Adrenal gland (tissue), 5 donors: Measurements from ENCODE around the gene CEP41.

ENCODE experiments used
- POLR2A ChIP-seq, 2 donors: fragments of 450-650 bp; IDR thresholded peaks; one replicate each; pipeline ENCODE4 v1.6.1; 2017; ENCODE audit warnings: antibody characterized with exemption in 2 of 2, mild to moderate bottlenecking in 2 of 2, moderate library complexity in 1 of 2
- TF ChIP-seq, protein P1 (sequence below), 6 experiments: fragments of 450-650 bp in 4 of 6; fragments of 200-600 bp in 2 of 6; sonication (generic) in 1 of 6; IDR thresholded peaks; 1 replicate in 5 of 6; 2 replicates in 1 of 6; pipeline versions ENCODE4 v1.5.1 to v1.8.0; 2016 to 2021; ENCODE audit warnings: antibody characterized with exemption in 6 of 6, mild to moderate bottlenecking in 2 of 6, moderate library complexity in 1 of 6
- donor health status: DM: no; HTN: no; CAD: no.

DNA sequence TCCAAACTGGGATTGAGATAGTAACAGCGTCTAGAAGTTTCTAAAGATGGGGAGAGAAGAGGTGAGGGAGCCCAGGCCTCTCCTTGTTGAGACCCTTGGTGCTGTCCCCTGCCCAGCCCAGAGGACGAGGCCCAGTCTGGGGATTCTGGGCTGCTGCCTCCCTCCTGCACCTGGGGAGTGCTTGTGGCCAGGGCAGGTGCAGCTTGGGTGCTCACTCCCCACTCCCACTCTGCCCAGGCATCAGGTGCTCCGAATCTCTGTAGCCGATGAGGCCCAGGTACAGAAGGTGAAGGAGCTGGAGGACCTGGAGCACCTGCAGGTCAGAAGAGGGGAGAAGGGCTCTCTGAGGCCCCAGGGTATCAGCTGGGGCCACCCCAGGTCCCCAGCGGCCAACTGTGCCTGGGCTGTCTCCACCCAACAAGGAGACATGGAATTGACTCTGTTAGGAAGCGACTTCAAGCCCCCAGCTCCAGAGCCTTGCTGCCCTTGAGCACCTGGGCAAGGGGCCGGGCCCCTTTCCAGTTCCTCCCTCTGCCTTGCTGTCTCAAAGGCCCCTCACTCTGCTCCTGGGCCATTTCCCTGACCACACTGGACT lies 59.9 kb downstream of the CEP41 start:
- TF ChIP-seq, protein P1, sequence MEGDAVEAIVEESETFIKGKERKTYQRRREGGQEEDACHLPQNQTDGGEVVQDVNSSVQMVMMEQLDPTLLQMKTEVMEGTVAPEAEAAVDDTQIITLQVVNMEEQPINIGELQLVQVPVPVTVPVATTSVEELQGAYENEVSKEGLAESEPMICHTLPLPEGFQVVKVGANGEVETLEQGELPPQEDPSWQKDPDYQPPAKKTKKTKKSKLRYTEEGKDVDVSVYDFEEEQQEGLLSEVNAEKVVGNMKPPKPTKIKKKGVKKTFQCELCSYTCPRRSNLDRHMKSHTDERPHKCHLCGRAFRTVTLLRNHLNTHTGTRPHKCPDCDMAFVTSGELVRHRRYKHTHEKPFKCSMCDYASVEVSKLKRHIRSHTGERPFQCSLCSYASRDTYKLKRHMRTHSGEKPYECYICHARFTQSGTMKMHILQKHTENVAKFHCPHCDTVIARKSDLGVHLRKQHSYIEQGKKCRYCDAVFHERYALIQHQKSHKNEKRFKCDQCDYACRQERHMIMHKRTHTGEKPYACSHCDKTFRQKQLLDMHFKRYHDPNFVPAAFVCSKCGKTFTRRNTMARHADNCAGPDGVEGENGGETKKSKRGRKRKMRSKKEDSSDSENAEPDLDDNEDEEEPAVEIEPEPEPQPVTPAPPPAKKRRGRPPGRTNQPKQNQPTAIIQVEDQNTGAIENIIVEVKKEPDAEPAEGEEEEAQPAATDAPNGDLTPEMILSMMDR (IDR thresholded peaks at IDR 0.05): no peak
- TF ChIP-seq POLR2A (IDR thresholded peaks at IDR 0.05): no peak
